T1000 (cell line): ENCODE measurements around the gene MOK.

ENCODE experiments used
- DNase-seq: peaks from one replicate; lab custom pipeline; 2025; ENCODE audit warnings: mixed read lengths; lab: John Stamatoyannopoulos, UW

MOK gene

GRCh38 chr14:102321456-102322422 lies 16.8 kb upstream of the MOK start:
- no peak for DNase-seq

- DNase-seq = no peak
Measured at GRCh38 chr14:102320671-102321455, 15.9 kb upstream of the MOK start.

- DNase-seq = peak; percentile 35
Measured at GRCh38 chr14:102320033-102320660, 15.2 kb upstream of the MOK start.

GRCh38 chr14:102319351-102320032 lies 14.5 kb upstream of the MOK start, which contains the start of gene ZNF839:
ZNF839 (plus strand) TSS chr14:102319746; CDS start chr14:102319766, 20 bp downstream.
- peak; percentile 85 for DNase-seq

- DNase-seq = no peak
Measured at GRCh38 chr14:102318781-102319276, 13.9 kb upstream of the MOK start.

- DNase-seq = no peak
Measured at GRCh38 chr14:102317564-102318248, 12.7 kb upstream of the MOK start.

- DNase-seq = peak; percentile 89
Measured at GRCh38 chr14:102316743-102317563, 12.0 kb upstream of the MOK start.

GRCh38 chr14:102316338-102316742 lies 11.4 kb upstream of the MOK start:
- DNase-seq = no peak

- no peak for DNase-seq
Measured at GRCh38 chr14:102315121-102315520, 10.2 kb upstream of the MOK start.

GRCh38 chr14:102314242-102315011 lies 9.5 kb upstream of the MOK start:
- peak; percentile 71 for DNase-seq

GRCh38 chr14:102303664-102304063 lies 1.3 kb downstream of the MOK start:
- DNase-seq = no peak

- peak; percentile 7 for DNase-seq
Measured at GRCh38 chr14:102298303-102299070, 6.5 kb downstream of the MOK start.

- no peak for DNase-seq
Measured at GRCh38 chr14:102297436-102298170, 7.4 kb downstream of the MOK start.

GRCh38 chr14:102295270-102295669 lies 9.7 kb downstream of the MOK start:
- no peak for DNase-seq

GRCh38 chr14:102293781-102294180 lies 11.2 kb downstream of the MOK start:
- DNase-seq = no peak

- no peak for DNase-seq
Measured at GRCh38 chr14:102292441-102292840, 12.5 kb downstream of the MOK start.

GRCh38 chr14:102288139-102288538 lies 16.8 kb downstream of the MOK start:
- no peak for DNase-seq

- no peak for DNase-seq
Measured at GRCh38 chr14:102285106-102285505, 19.9 kb downstream of the MOK start.
